ENCODE measurements around the gene LMF1. TPM values are rescaled to one million over a fixed set of nuclear protein-coding genes. Genes with fewer than 3 reads are reported as not detected.
A peak's percentile ranks its signal among the peaks of the same experiment; 100 is the strongest.

LMF1 gene
- total RNA-seq, 1 donor from 2014 or later = 16.0 TPM

DNA sequence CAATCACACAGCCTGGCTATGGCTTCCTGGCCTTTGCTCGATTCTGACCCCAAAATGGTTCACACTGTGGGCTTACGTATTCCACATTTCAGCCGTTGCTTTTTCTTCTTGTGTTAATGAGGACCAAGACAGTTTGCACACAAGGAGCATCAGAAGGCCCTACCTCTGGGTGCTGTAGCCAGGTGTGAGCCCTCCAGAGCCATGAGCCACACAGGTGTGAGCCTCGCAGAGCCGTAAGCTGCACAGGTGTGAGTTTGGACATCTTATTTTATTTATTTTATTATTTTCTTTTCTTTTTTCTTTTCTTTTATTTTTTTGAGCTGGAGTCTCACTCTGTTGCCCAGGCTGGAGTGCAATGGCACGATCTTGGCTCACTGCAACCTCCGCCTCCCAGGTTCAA is 70.6 kb downstream of the LMF1 start:
- no peak for TF ChIP-seq CTCF (conservative IDR thresholded peaks at IDR 0.05)
- H3K27ac Mint-ChIP-seq (ENCODE audit: unreplicated experiment) = no peak overlapping the region

GRCh38 chr16:899683-900060 is 71.1 kb downstream of the LMF1 start:
- no peaks in the 10 kb centered on the region for H3K27me3 Mint-ChIP-seq (ENCODE audit: low read depth)
- H3K4me1 Mint-ChIP-seq = peaks cover 23% of the 10 kb centered on the region
- no peak overlapping the region for H3K27ac Mint-ChIP-seq (ENCODE audit: unreplicated experiment)
- no peak overlapping the region for H3K4me3 Mint-ChIP-seq
- H3K36me3 Mint-ChIP-seq (ENCODE audit: low read depth) = no peaks in the 10 kb centered on the region
- no peak for TF ChIP-seq CTCF (conservative IDR thresholded peaks at IDR 0.05)
- DNase-seq (ENCODE audit: low read depth, low spot score) = no peak
- no peaks in the 10 kb centered on the region for H3K9me3 Mint-ChIP-seq

More for the DNA sequence above, 70.6 kb downstream of the LMF1 start:
- no peaks in the 10 kb centered on the region for H3K9me3 Mint-ChIP-seq
- H3K4me1 Mint-ChIP-seq = peaks cover 25% of the 10 kb centered on the region
- peaks cover 2% of the 10 kb centered on the region for H3K36me3 Mint-ChIP-seq (ENCODE audit: low read depth)
- no peak overlapping the region for H3K4me3 Mint-ChIP-seq
- H3K27me3 Mint-ChIP-seq (ENCODE audit: low read depth) = no peaks in the 10 kb centered on the region
- no peak for DNase-seq (ENCODE audit: low read depth, low spot score)

DNA sequence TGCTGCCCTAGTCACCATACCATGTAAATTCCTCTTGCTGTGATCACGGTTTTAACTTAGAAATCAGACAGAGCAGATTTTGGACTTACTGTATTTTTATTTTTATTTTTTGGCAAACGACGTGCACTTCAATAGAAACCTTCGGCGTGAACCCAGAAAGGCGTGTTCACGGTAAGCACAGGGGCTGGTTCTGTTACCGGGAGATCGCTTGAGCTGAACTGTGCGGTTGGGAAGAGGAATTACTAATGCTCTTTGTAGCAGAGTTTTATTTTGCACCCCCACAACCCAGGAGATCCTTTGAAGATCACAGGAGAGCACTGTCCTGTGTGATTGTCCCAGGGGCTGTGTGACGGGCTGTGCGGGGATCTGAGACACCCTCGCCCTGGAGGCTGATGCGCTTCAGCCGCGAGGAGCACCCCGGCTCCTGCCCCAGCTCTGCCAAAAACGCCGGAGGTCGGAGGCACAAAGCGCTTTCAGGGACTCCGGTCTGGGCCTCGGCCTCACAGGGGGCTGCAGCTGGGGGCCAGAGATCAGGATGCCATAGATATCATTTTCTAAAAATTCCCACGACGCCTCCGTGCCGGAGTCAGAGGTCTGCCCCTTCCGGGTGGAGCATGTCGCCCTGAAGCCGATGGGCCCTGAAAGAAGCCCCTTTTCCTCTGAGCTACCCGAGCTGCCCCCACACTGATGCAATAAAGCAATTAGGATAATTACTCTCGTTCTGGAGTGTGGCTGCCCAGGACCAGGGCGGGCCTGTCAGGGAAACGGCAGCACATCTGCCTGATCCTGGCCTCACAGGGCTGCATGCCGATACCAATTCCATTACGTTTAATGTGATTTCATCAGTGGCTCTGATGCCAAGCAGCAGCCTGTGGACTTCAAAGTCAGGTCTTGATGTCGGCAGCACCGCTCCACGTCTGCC is 71.8 kb downstream of the LMF1 start:
- H3K36me3 Mint-ChIP-seq (ENCODE audit: low read depth) = no peaks in the 10 kb centered on the region
- H3K4me3 Mint-ChIP-seq = peak overlapping the region; percentile 6
- H3K4me1 Mint-ChIP-seq = peaks cover 23% of the 10 kb centered on the region
- DNase-seq (ENCODE audit: low read depth, low spot score) = no peak
- TF ChIP-seq CTCF (conservative IDR thresholded peaks at IDR 0.05) = no peak
- H3K27me3 Mint-ChIP-seq (ENCODE audit: low read depth) = no peaks in the 10 kb centered on the region
- no peak overlapping the region for H3K27ac Mint-ChIP-seq (ENCODE audit: unreplicated experiment)
- no peaks in the 10 kb centered on the region for H3K9me3 Mint-ChIP-seq

DNA sequence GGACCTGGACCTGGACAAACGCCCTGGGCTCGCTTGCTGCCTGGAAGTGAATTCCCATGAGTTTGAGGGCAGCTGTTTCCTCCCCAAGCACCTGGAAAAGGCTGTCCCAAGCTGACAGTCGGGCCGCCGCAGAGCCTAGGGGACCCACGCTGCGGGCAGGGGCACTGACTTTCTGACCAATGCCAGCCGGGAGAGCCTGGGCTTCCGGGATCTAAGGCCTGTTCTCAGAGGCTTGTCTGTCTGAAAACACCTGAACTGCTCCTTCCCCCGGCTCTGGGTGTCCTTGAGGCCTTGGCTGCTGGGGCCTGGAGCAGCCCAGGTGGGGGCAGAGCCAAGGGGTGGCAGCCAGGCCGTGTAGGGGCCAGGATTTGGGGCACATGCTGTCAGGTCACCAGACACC is 72.6 kb downstream of the LMF1 start:
- Mint-ChIP-seq H3K36me3 (ENCODE audit: low read depth) (no peaks in the 10 kb centered on the region), H3K9me3 (no peaks in the 10 kb centered on the region), H3K27ac (ENCODE audit: unreplicated experiment) (no peak overlapping the region), H3K4me1 (peaks cover 23% of the 10 kb centered on the region), H3K27me3 (ENCODE audit: low read depth) (no peaks in the 10 kb centered on the region), H3K4me3 (no peak overlapping the region)
- TF ChIP-seq CTCF (conservative IDR thresholded peaks at IDR 0.05) = no peak
- no peak for DNase-seq (ENCODE audit: low read depth, low spot score)

DNA sequence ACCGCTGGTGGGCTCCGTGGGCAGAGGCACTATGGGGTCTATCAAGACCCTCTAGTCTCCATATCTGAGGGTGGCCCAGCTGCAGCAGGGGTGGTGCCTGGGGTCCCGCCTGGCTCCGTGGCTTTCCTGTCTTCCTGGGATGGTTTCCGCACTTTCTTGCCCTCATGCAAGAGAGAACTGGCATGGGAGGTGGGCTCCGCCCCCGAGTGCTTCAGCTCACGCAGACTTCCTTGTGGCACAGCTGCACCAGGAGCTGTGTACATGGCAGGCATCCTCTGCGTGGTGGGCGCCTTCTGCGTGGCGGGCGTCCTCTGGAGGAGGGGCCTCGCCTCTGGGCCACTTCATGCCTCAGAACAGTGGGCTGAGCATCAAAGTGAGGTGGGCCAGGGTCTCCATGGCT is 73.1 kb downstream of the LMF1 start:
- no peak for DNase-seq (ENCODE audit: low read depth, low spot score)
- Mint-ChIP-seq H3K27ac (ENCODE audit: unreplicated experiment) (no peak overlapping the region), H3K27me3 (ENCODE audit: low read depth) (no peaks in the 10 kb centered on the region), H3K36me3 (ENCODE audit: low read depth) (no peaks in the 10 kb centered on the region), H3K4me1 (peaks cover 23% of the 10 kb centered on the region), H3K9me3 (no peaks in the 10 kb centered on the region), H3K4me3 (no peak overlapping the region)
- no peak for TF ChIP-seq CTCF (conservative IDR thresholded peaks at IDR 0.05)
